PFSK-1 (cell line): Measurements from ENCODE around the gene LPCAT1.

Experiments
- FOXP2 ChIP-seq: optimal IDR thresholded peaks from 2 replicates; pipeline ENCODE3; 2011; ENCODE audit warnings: borderline replicate concordance, control low read depth, inconsistent platforms; ENCODE audit not compliant: insufficient read depth; ENCODE audit errors: extremely low read length, extremely low read depth
- POLR2AphosphoS5 ChIP-seq: IDR thresholded peaks from 2 replicates; pipeline ENCODE4 v1.6.1; 2012; ENCODE audit warnings: low read depth, mild to moderate bottlenecking, control low read depth, low read length, moderate library complexity
- REST ChIP-seq, 2 experiments: IDR thresholded peaks; 2 replicates each; pipeline versions ENCODE4 v1.6.1 to v1.8.0; 2011 to 2012; ENCODE audit warnings: low read depth in 2 of 2, low read length in 2 of 2, control low read depth in 1 of 2, inconsistent platforms in 1 of 2, mild to moderate bottlenecking in 1 of 2, moderate library complexity in 1 of 2; ENCODE audit not compliant: insufficient read depth in 1 of 2
- SIN3A ChIP-seq: IDR thresholded peaks from 2 replicates; pipeline ENCODE4 v1.6.1; 2012; ENCODE audit warnings: mild to moderate bottlenecking, low read length, moderate library complexity, borderline replicate concordance; ENCODE audit not compliant: insufficient read depth
- TAF1 ChIP-seq: IDR thresholded peaks from 2 replicates; pipeline ENCODE4 v1.6.1; 2012; ENCODE audit warnings: low read length, control low read depth, borderline replicate concordance; ENCODE audit not compliant: insufficient read depth

Gene LPCAT1

DNA sequence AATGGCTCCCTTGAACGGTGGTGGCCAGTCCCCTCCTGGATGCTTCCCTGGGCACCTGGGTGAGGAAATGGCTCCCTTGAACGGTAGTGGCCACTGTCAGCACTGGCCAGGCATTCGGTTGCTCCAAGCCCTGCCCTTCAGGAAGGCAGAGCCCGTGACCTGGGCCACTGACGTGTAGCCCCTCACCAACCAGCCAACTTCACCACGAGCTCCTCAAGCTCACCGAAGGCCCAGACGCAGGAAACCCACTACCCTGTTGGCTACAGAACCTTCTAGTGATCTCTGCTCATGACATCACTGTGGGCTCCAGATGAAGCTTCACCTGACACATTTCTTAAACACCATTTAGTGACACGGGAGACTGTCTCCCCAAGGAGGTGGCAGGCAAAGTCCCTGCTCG lies 87.7 kb downstream of the LPCAT1 start:
- TF ChIP-seq SIN3A (no peak), FOXP2 (no peak), POLR2AphosphoS5 (no peak), TAF1 (no peak), REST (IDR thresholded peaks at IDR 0.05; ENCODE audit: insufficient read depth in 1 of 2, low read depth in 2 of 2, low read length in 2 of 2) (no peak)

DNA sequence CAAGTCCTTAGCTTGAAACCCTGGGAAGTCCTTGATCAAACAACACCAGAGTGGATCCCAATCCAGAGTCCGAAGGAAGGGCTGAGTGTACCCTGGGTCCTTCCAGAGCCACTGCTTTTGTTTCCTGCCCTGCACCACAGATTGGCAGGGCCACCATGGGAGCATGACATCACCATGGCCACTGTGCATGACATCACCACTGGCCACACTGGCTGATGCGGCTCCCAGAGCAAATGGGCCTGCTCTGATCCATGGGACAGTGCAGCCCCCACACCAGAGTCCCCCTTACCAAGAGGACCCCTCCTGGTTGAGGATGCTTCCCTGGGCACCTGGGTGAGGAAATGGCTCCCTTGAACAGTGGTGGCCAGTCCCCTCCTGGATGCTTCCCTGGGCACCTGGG lies 88.4 kb downstream of the LPCAT1 start:
- TF ChIP-seq FOXP2 (no peak), REST (IDR thresholded peaks at IDR 0.05; ENCODE audit: insufficient read depth in 1 of 2, low read depth in 2 of 2, low read length in 2 of 2) (no peak), TAF1 (no peak), POLR2AphosphoS5 (no peak), SIN3A (no peak)

DNA sequence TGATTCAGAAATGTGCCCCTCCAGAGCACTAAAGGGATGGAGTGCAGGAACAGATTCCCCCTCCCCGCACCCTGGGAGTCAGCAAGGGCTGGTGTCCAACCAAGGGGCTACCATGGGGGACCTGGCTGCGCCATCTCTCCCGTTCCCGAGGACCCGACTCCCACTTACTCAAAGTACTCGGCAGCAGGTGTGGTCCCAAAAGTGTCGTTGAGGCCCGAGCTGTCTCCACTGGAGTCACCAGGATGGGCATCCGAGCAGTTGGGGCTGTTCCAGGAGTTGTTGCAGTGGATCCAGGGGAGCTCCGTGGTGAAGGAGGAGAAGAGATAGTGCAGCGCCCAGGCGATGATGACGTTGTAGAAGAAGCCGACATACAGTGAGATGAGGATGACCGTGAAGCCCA lies 91.5 kb downstream of the LPCAT1 start:
- TF ChIP-seq SIN3A (no peak), POLR2AphosphoS5 (no peak), FOXP2 (no peak), REST (IDR thresholded peaks at IDR 0.05; ENCODE audit: insufficient read depth in 1 of 2, low read depth in 2 of 2, low read length in 2 of 2) (no peak), TAF1 (no peak)

DNA sequence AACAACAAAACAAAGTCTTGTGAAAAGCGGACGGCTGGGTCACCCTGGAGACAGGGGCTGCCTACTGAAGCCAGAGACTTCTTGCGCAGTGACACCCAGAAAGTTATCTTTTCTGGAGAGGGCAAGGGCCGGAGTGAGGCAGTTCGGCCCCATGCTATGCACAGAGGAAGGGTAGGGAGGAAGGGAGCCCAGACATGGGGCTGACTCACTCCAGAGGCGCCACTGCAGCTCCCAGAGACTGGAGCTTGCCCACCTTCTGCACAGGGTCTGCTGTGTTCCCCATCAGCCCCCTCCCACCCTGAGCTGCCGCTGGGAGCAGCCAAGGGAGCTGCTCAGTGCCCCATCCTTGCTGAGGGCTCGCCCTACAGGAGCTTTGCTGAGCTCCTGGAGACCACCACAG lies 91.9 kb downstream of the LPCAT1 start:
- TF ChIP-seq TAF1 (no peak), FOXP2 (no peak)

DNA sequence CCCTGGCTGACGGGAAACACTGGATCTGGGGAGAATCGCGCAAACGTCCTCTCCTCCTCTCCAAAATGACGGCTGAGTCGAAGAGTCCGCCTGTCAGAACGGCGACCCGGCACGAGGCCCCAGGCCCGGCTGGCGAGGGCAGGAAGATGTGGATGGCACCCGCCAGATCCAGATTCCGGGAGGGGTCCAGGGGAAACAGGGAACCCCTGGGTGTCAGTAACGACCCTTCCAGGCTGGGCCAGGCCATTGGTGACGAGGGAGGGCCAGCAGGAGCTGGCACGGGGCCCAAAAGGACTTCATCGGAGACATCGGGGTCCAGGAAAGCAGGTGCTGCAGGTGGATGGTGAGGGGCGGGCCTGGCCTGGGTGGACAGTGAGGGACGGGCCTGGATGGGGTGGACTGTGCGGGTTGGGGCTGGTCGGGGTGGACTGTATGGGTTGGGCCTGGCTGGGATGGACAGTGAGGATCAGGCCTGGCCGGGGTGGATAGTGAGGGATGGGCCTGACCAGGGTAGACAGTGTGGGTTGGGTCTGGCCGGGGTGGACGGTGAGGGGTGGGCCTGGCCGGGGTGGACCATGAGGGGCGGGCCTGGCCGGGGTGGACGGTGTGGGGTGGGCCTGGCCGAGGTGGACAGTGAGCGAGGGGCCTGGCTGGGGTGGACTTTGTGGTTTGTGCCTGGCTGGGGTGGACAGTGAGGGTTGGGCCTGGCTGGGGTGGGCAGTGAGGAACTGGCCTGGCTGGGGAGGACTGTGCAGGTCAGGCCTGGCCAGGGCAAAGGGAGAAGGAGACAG lies 92.5 kb downstream of the LPCAT1 start:
- TF ChIP-seq SIN3A (no peak), REST (IDR thresholded peaks at IDR 0.05; ENCODE audit: insufficient read depth in 1 of 2, low read depth in 2 of 2, low read length in 2 of 2) (no peak), POLR2AphosphoS5 (no peak), TAF1 (no peak), FOXP2 (no peak)
